Activated CD4-positive, alpha-beta T cell treated with anti-CD3 and anti-CD28 coated beads, Interleukin-2, amount 50 U/mL, for 16 hours (primary cell): ENCODE data around the gene PGBD4.

Experiments
- DNase-seq: peaks from one replicate; pipeline ENCODE4 v3.0.0-alpha.2; 2020

Gene PGBD4

GRCh38 chr15:34101366-34102174 lies at the start of gene PGBD4, which contains the start of gene EMC7:
PGBD4 (plus strand) TSS chr15:34102083; CDS start chr15:34102532, 449 bp downstream.
EMC7 (minus strand) TSS chr15:34101862; CDS start chr15:34101839, 23 bp downstream.
- DNase-seq, result peak; percentile 99

- DNase-seq, result no peak
These were observed 47.7 kb upstream of the PGBD4 start for GRCh38 chr15:34054081-34054707.

- no peak for DNase-seq
These were observed 45.9 kb upstream of the PGBD4 start for GRCh38 chr15:34055868-34056595.

GRCh38 chr15:34056911-34057310 lies 45.0 kb upstream of the PGBD4 start:
- DNase-seq, result no peak

GRCh38 chr15:34059476-34059875 lies 42.4 kb upstream of the PGBD4 start:
- DNase-seq, result no peak

- DNase-seq, result no peak
These were observed 41.9 kb upstream of the PGBD4 start for GRCh38 chr15:34059946-34060345.

GRCh38 chr15:34064438-34064837 lies 37.4 kb upstream of the PGBD4 start:
- DNase-seq, result no peak

GRCh38 chr15:34065261-34065660 lies 36.6 kb upstream of the PGBD4 start:
- DNase-seq, result no peak

GRCh38 chr15:34065941-34066340 lies 35.9 kb upstream of the PGBD4 start:
- no peak for DNase-seq

- DNase-seq, result no peak
These were observed 31.9 kb upstream of the PGBD4 start for GRCh38 chr15:34070003-34070402.

- no peak for DNase-seq
These were observed 25.1 kb upstream of the PGBD4 start for GRCh38 chr15:34076785-34077184.

GRCh38 chr15:34078900-34079299 lies 23.0 kb upstream of the PGBD4 start:
- DNase-seq, result no peak

GRCh38 chr15:34079904-34080303 lies 22.0 kb upstream of the PGBD4 start:
- DNase-seq, result no peak

- DNase-seq, result no peak
These were observed 17.8 kb upstream of the PGBD4 start for GRCh38 chr15:34084086-34084485.

GRCh38 chr15:34085746-34086145 lies 16.1 kb upstream of the PGBD4 start:
- no peak for DNase-seq

GRCh38 chr15:34099914-34100313 lies 2.0 kb upstream of the PGBD4 start:
- DNase-seq, result no peak

- no peak for DNase-seq
These were observed 467 bp downstream of the PGBD4 start for GRCh38 chr15:34102175-34102925.

- DNase-seq, result no peak
These were observed 4.5 kb downstream of the PGBD4 start for GRCh38 chr15:34106423-34106822.

- no peak for DNase-seq
These were observed 5.4 kb downstream of the PGBD4 start for GRCh38 chr15:34107315-34107714.

GRCh38 chr15:34109797-34110663 lies 8.1 kb downstream of the PGBD4 start:
- DNase-seq, result peak; percentile 39

GRCh38 chr15:34111488-34111887 lies 9.6 kb downstream of the PGBD4 start:
- no peak for DNase-seq

GRCh38 chr15:34114215-34114614 lies 12.3 kb downstream of the PGBD4 start:
- DNase-seq, result no peak
